IMR-90 (cell line): ENCODE data around the gene PPT2. TPM values are rescaled to one million over a fixed set of nuclear protein-coding genes. Genes with fewer than 3 reads are reported as not detected.
A peak's percentile ranks its signal among the peaks of the same experiment; 100 is the strongest.

Source experiments
- ATAC-seq: fragments of 200-7000 bp; cut with Tn5 transposase; 2 replicates; pipeline ENCODE4 v1.9.1; 2020; ENCODE audit warnings: low read depth, mild to moderate bottlenecking, moderate library complexity
- BruUV-seq: library from RNA; stranded (reverse); fragments of 400-500 nt; replicated peaks from 2 replicates; lab custom pipeline; 2021; lab: Mats Ljungman, UMichigan
- CTCF ChIA-PET: fragments of 300-600 bp; formaldehyde crosslinking; extraction: SDS; loops from one replicate; lab custom pipeline; 2021; ENCODE audit warnings: antibody characterized with exemption; lab: Yijun Ruan, JAX
- POLR2A ChIA-PET: fragments of 300-600 bp; sonication (Branson Sonifier 250); formaldehyde crosslinking; loops from one replicate; lab custom pipeline; 2022; ENCODE audit warnings: antibody characterized with exemption; ENCODE audit not compliant: unreplicated experiment; lab: Charles Lee
- DNase-seq: peaks from one replicate; pipeline ENCODE4 v3.0.0; 2013
- H2AFZ ChIP-seq: replicated peaks from 2 replicates; pipeline ENCODE3; 2013; ENCODE audit warnings: low read length, mild to moderate bottlenecking; ENCODE audit not compliant: poor library complexity
- H2AK5ac ChIP-seq: 2 replicates; pipeline ENCODE4 v1.6.1; 2013; ENCODE audit warnings: low read depth, low read length, inconsistent platforms
- H2AK9ac ChIP-seq: replicated peaks from 2 replicates; pipeline ENCODE3; 2013; ENCODE audit warnings: mild to moderate bottlenecking, low read depth, low read length, moderate library complexity; ENCODE audit not compliant: poor library complexity
- H2BK120ac ChIP-seq: 2 replicates; pipeline ENCODE4 v1.6.1; 2013; ENCODE audit warnings: low read depth, low read length, inconsistent platforms
- H2BK15ac ChIP-seq: 3 replicates; pipeline ENCODE4 v1.6.1; 2013; ENCODE audit warnings: low read depth, low read length, inconsistent platforms
- H2BK20ac ChIP-seq: 2 replicates; pipeline ENCODE4 v1.6.1; 2013; ENCODE audit warnings: low read depth, mild to moderate bottlenecking, inconsistent platforms, low read length, moderate library complexity
- H2BK5ac ChIP-seq: 2 replicates; pipeline ENCODE4 v1.6.1; 2013; ENCODE audit warnings: mild to moderate bottlenecking, low read depth, low read length, inconsistent platforms; ENCODE audit not compliant: poor library complexity, severe bottlenecking
- H3K14ac ChIP-seq: replicated peaks from 2 replicates; pipeline ENCODE4 v1.6.1; 2013; ENCODE audit warnings: low read depth, low read length, inconsistent platforms
- H3K18ac ChIP-seq: 2 replicates; pipeline ENCODE4 v1.6.1; 2013; ENCODE audit warnings: low read depth, low read length, control low read depth
- H3K23ac ChIP-seq: 2 replicates; pipeline ENCODE4 v1.6.1; 2013; ENCODE audit warnings: low read depth, low read length, inconsistent platforms
- H3K27ac ChIP-seq: 2 replicates; pipeline ENCODE4 v1.5.1; 2013; ENCODE audit warnings: mild to moderate bottlenecking, control low read depth, low read length; ENCODE audit not compliant: insufficient read depth
- H3K27me3 ChIP-seq: 2 replicates; pipeline ENCODE4 v1.6.1; 2013; ENCODE audit warnings: low read length; ENCODE audit not compliant: control insufficient read depth, insufficient read depth
- H3K36me3 ChIP-seq: 2 replicates; pipeline ENCODE4 v1.6.1; 2013; ENCODE audit warnings: low read length, mixed read lengths; ENCODE audit not compliant: control insufficient read depth, insufficient read depth
- H3K4ac ChIP-seq: 2 replicates; pipeline ENCODE4 v1.6.1; 2013; ENCODE audit warnings: low read depth, low read length, inconsistent platforms
- H3K4me1 ChIP-seq: 2 replicates; pipeline ENCODE4 v1.6.1; 2013; ENCODE audit warnings: low read length, mixed read lengths; ENCODE audit not compliant: control insufficient read depth, insufficient read depth
- H3K4me2 ChIP-seq: 2 replicates; pipeline ENCODE4 v1.6.1; 2013; ENCODE audit warnings: low read depth, mild to moderate bottlenecking, control low read depth, low read length, moderate library complexity
- H3K4me3 ChIP-seq: 2 replicates; pipeline ENCODE4 v1.5.1; 2013; ENCODE audit warnings: low read depth, mild to moderate bottlenecking, control low read depth, low read length, moderate library complexity; ENCODE audit not compliant: insufficient read depth
- H3K56ac ChIP-seq: 2 replicates; pipeline ENCODE4 v1.6.1; 2013; ENCODE audit warnings: low read length, inconsistent platforms; ENCODE audit not compliant: insufficient read depth; ENCODE audit errors: extremely low read depth
- H3K79me1 ChIP-seq, 2 experiments: 2 replicates each; pipeline ENCODE4 v1.6.1; 2013; ENCODE audit warnings: low read length in 2 of 2, inconsistent platforms in 1 of 2, low read depth in 1 of 2
- H3K9ac ChIP-seq: 2 replicates; pipeline ENCODE4 v1.6.1; 2013; ENCODE audit warnings: low read depth, low read length, control low read depth
- H3K9me1 ChIP-seq: 2 replicates; pipeline ENCODE4 v1.6.1; 2013; ENCODE audit warnings: low read length, inconsistent platforms; ENCODE audit not compliant: insufficient read depth
- H3K9me3 ChIP-seq: 2 replicates; pipeline ENCODE4 v1.6.1; 2013; ENCODE audit warnings: low read length; ENCODE audit not compliant: control insufficient read depth, insufficient read depth
- H4K20me1 ChIP-seq: 2 replicates; pipeline ENCODE4 v1.6.1; 2013; ENCODE audit warnings: low read length, inconsistent platforms; ENCODE audit not compliant: insufficient read depth
- H4K5ac ChIP-seq: 2 replicates; pipeline ENCODE4 v1.6.1; 2013; ENCODE audit warnings: mild to moderate bottlenecking, low read depth, low read length, control low read depth
- H4K8ac ChIP-seq, 2 experiments: 2 replicates each; pipeline ENCODE4 v1.6.1; 2013; ENCODE audit warnings: low read depth in 2 of 2, low read length in 2 of 2, control low read depth in 1 of 2, inconsistent platforms in 1 of 2
- H4K91ac ChIP-seq: 2 replicates; pipeline ENCODE4 v1.6.1; 2013; ENCODE audit warnings: low read depth, low read length, inconsistent platforms; ENCODE audit not compliant: insufficient read depth
- CTCF ChIP-seq: conservative IDR thresholded peaks from 2 replicates; pipeline ENCODE4 v1.5.1; 2012; ENCODE audit warnings: mild to moderate bottlenecking, low read depth, low read length, improper control_type of control experiment
- MAZ ChIP-seq: IDR thresholded peaks from 2 replicates; pipeline ENCODE4 v1.6.1; 2012; ENCODE audit warnings: low read depth, mild to moderate bottlenecking, low read length, improper control_type of control experiment, moderate library complexity, borderline replicate concordance
- MXI1 ChIP-seq: IDR thresholded peaks from 2 replicates; pipeline ENCODE4 v1.6.1; 2012; ENCODE audit warnings: low read depth, mild to moderate bottlenecking, low read length, moderate library complexity, borderline replicate concordance
- RAD21 ChIP-seq: IDR thresholded peaks from 2 replicates; pipeline ENCODE4 v1.6.1; 2012; ENCODE audit warnings: low read length, improper control_type of control experiment
- USF2 ChIP-seq: fragments of 150-350 bp; IDR thresholded peaks from 2 replicates; pipeline ENCODE4 v1.6.1; 2017; ENCODE audit warnings: mild to moderate bottlenecking, antibody characterized with exemption, low read length, low read depth
- WGBS, 2 experiments: methylation state at CpG; one replicate each; pipeline versions ENCODE4 v1.1.5 to v1.1.7; 2013; ENCODE audit warnings: missing lambda C conversion rate in 2 of 2; ENCODE audit not compliant: insufficient read length in 1 of 2; ENCODE audit errors: extremely low coverage in 2 of 2; 5-methylcytosine and 5-hydroxymethylcytosine counted together
- dilution Hi-C: fragments of 300-500 bp; cut with HindIII; formaldehyde crosslinking; loops from one replicate; pipeline ENCODE4 v1.14.3; 2018; ENCODE audit warnings: low sequenced_read_pairs; ENCODE audit not compliant: unreplicated experiment
- in situ Hi-C: fragments of 300-500 bp; cut with MboI; formaldehyde crosslinking; loops from 3 replicates; pipeline ENCODE4 v1.14.3; 2019; ENCODE audit warnings: low sequenced_read_pairs, inconsistent platforms, mixed read lengths
- intact Hi-C: fragments of 100-400 bp; cut with micrococcal nuclease; formaldehyde crosslinking; loops from 2 replicates; pipeline ENCODE4 v1.10.0; 2022
- polyA plus RNA-seq, 3 experiments: library from polyadenylated mRNA; depleted of rRNA; stranded (reverse); fragments of >200 nt; gene quantifications; 2 replicates each; pipeline ENCODE4 v1.2.3, GENCODE V29; 2012; ENCODE audit warnings: low replicate concordance in 1 of 3
- total RNA-seq: library from RNA; depleted of rRNA; stranded (reverse); fragments of >200 nt; gene quantifications from 2 replicates; pipeline ENCODE4 v1.2.3, GENCODE V29; 2012

Gene PPT2
- total and polyA plus RNA-seq, 2 of the 4 experiments (the other 2 are of a cell fraction), result 3.2 to 16.2 TPM

- Histone ChIP-seq H3K23ac (no peak overlapping the region), H3K27me3 (no peaks in the 10 kb centered on the region), H2BK20ac (no peak overlapping the region), H4K5ac (no peak overlapping the region), H2BK5ac (no peak overlapping the region), H3K4me1 (peaks cover 15% of the 10 kb centered on the region), H3K18ac (no peak overlapping the region), H3K4me2 (no peak overlapping the region), H3K56ac (no peak overlapping the region), H2AK9ac (peak overlapping the region; percentile 88), H2AK5ac (no peak overlapping the region), H3K9me3 (no peaks in the 10 kb centered on the region), H2BK15ac (no peak overlapping the region), H3K79me1 (peaks cover 18 to 43% of the 10 kb centered on the region in 2 experiments), H3K9ac (no peak overlapping the region), H4K20me1 (no peaks in the 10 kb centered on the region), H2AFZ (peak overlapping the region; percentile 98), H3K36me3 (no peaks in the 10 kb centered on the region), H3K4ac (no peak overlapping the region), H3K14ac (no peak overlapping the region), H3K27ac (no peak overlapping the region), H4K8ac (no peak overlapping the region; a peak in 1 of 4 replicates), H2BK120ac (no peak overlapping the region), H3K9me1 (peaks cover 25% of the 10 kb centered on the region), H4K91ac (no peak overlapping the region), H3K4me3 (no peak overlapping the region)
- ChIA-PET CTCF (interaction anchor here (0.8 to 1.1 kb wide), 3 partner anchors 45 to 674 kb away, joined by 4 to 6 read pairs (median 4); no protein-coding TSS in a partner anchor), POLR2A (interaction anchor here (0.8 to 1.2 kb wide), 4 partner anchors 10 to 776 kb away, joined by 4 to 7 read pairs (median 4); no protein-coding TSS in a partner anchor)
- ATAC-seq (peak; percentile 92), DNase-seq (peak; percentile 99)
- no TSS peak for BruUV-seq
- WGBS, 2 experiments, result 0% methylated on average over 18 of the region's 25 CpGs; no CpG with 5 or more reads in 1 of the 2 experiments
- in situ Hi-C loops (loop anchor here (25.0 kb wide), 1 partner anchor 767 kb away; the partner anchor contains the start of genes BRD2 and HLA-DMA), dilution Hi-C loops (no loop called here), intact Hi-C loops (loop anchor here (1.0 kb wide), 3 partner anchors 41 to 76 kb away; partner anchors contain the start of genes FKBPL and PPT2)
- peak; percentile 97; the same call in 1 of the 2 replicates for TF ChIP-seq MAZ
- peak; percentile 49 for TF ChIP-seq CTCF
- TF ChIP-seq RAD21, result no peak
- peak; percentile 45 for TF ChIP-seq USF2
- peak; percentile 90 for TF ChIP-seq MXI1
Measured at GRCh38 chr6:32195652-32195901, 41.6 kb downstream of the PPT2 start.
